ENCODE data around the gene SLC6A12. TPM values are rescaled to one million over a fixed set of nuclear protein-coding genes. Genes with fewer than 3 reads are reported as not detected.

Gene SLC6A12
- polyA plus RNA-seq, 1 experiment, result 0.12 TPM

GRCh38 chr12:210277-211141 is 3.4 kb downstream of the SLC6A12 start:
- POLR2A ChIA-PET, result no interaction called here

GRCh38 chr12:209851-210250 is 4.1 kb downstream of the SLC6A12 start:
- CTCF ChIA-PET, result no interaction called here
- no peak overlapping the region for H3K27ac ChIP-seq (ENCODE audit: low read depth, low read length)
- POLR2A ChIA-PET, result interaction anchor here (0.7 kb wide), 1 partner anchor 12 kb away, joined by 3 read pairs; no protein-coding TSS in a partner anchor
- no peak for DNase-seq (ENCODE audit: low read depth, low spot score)
- peaks cover 70% of the 10 kb centered on the region for H3K27me3 ChIP-seq (ENCODE audit: control insufficient read depth, insufficient read depth, low read length)
- no peaks in the 10 kb centered on the region for H3K9me3 ChIP-seq (ENCODE audit: control insufficient read depth, insufficient read depth, low read length)
- H3K4me3 ChIP-seq (ENCODE audit: low read depth, low read length), result no peak overlapping the region
- no peak for TF ChIP-seq CTCF (IDR thresholded peaks at IDR 0.05; ENCODE audit: low read depth, low read length)

More at GRCh38 chr12:210277-211141, 3.4 kb downstream of the SLC6A12 start:
- H3K4me3 ChIP-seq (ENCODE audit: low read depth, low read length), result no peak overlapping the region
- DNase-seq (ENCODE audit: low read depth, low spot score), result no peak
- TF ChIP-seq CTCF (IDR thresholded peaks at IDR 0.05; ENCODE audit: low read depth, low read length), result no peak
- peaks cover 67% of the 10 kb centered on the region for H3K27me3 ChIP-seq (ENCODE audit: control insufficient read depth, insufficient read depth, low read length)
- no peak overlapping the region for H3K27ac ChIP-seq (ENCODE audit: low read depth, low read length)
- CTCF ChIA-PET, result no interaction called here
- H3K9me3 ChIP-seq (ENCODE audit: control insufficient read depth, insufficient read depth, low read length), result no peaks in the 10 kb centered on the region

GRCh38 chr12:209246-209645 is 4.7 kb downstream of the SLC6A12 start:
- ChIA-PET POLR2A (interaction anchor here (0.7 kb wide), 1 partner anchor 11 kb away, joined by 3 read pairs; no protein-coding TSS in a partner anchor), CTCF (no interaction called here)
- Histone ChIP-seq H3K27me3 (ENCODE audit: control insufficient read depth, insufficient read depth, low read length) (peaks cover 74% of the 10 kb centered on the region), H3K27ac (ENCODE audit: low read depth, low read length) (no peak overlapping the region), H3K9me3 (ENCODE audit: control insufficient read depth, insufficient read depth, low read length) (no peaks in the 10 kb centered on the region; the same call in 1 of the 2 replicates), H3K4me3 (ENCODE audit: low read depth, low read length) (no peak overlapping the region)
- DNase-seq (ENCODE audit: low read depth, low spot score), result no peak
- no peak for TF ChIP-seq CTCF (IDR thresholded peaks at IDR 0.05; ENCODE audit: low read depth, low read length)

GRCh38 chr12:208813-209212 is 5.1 kb downstream of the SLC6A12 start:
- TF ChIP-seq CTCF (IDR thresholded peaks at IDR 0.05; ENCODE audit: low read depth, low read length), result no peak
- Histone ChIP-seq H3K9me3 (ENCODE audit: control insufficient read depth, insufficient read depth, low read length) (no peaks in the 10 kb centered on the region; the same call in 1 of the 2 replicates), H3K27ac (ENCODE audit: low read depth, low read length) (no peak overlapping the region), H3K4me3 (ENCODE audit: low read depth, low read length) (no peak overlapping the region), H3K27me3 (ENCODE audit: control insufficient read depth, insufficient read depth, low read length) (peaks cover 75% of the 10 kb centered on the region)
- DNase-seq (ENCODE audit: low read depth, low spot score), result no peak
- ChIA-PET CTCF (no interaction called here), POLR2A (no interaction called here)

- TF ChIP-seq CTCF (IDR thresholded peaks at IDR 0.05; ENCODE audit: low read depth, low read length), result no peak
- no peaks in the 10 kb centered on the region; the same call in 1 of the 2 replicates for H3K9me3 ChIP-seq (ENCODE audit: control insufficient read depth, insufficient read depth, low read length)
- ChIA-PET CTCF (no interaction called here), POLR2A (no interaction called here)
- DNase-seq (ENCODE audit: low read depth, low spot score), result no peak
- peaks cover 66% of the 10 kb centered on the region for H3K27me3 ChIP-seq (ENCODE audit: control insufficient read depth, insufficient read depth, low read length)
- no peak overlapping the region for H3K27ac ChIP-seq (ENCODE audit: low read depth, low read length)
- H3K4me3 ChIP-seq (ENCODE audit: low read depth, low read length), result no peak overlapping the region
Measured at GRCh38 chr12:207804-208203, 6.2 kb downstream of the SLC6A12 start.

Data from AG04450 (cell line).